DND-41 (cell line): ENCODE measurements around the gene VPS16.

ENCODE experiments used
- CTCF ChIP-seq: IDR thresholded peaks from 2 replicates; pipeline ENCODE4 v1.5.1; 2012; ENCODE audit warnings: borderline replicate concordance, low read length, moderate library complexity, mild to moderate bottlenecking; ENCODE audit not compliant: poor library complexity, severe bottlenecking; ENCODE audit errors: extremely low read depth
- EZH2 ChIP-seq: IDR thresholded peaks from 3 replicates; pipeline ENCODE4 v1.6.1; 2012; ENCODE audit warnings: borderline replicate concordance, low read depth, mild to moderate bottlenecking, moderate library complexity, low read length, inconsistent platforms; ENCODE audit not compliant: severe bottlenecking

- TF ChIP-seq CTCF (no peak), EZH2 (no peak)
Measured at GRCh38 chr20:2864626-2865025, 24.1 kb downstream of the VPS16 start.
